Mesendoderm (in vitro differentiated cells): ENCODE data around the gene ADCYAP1R1.

Source experiments
- DNase-seq: peaks from one replicate; pipeline ENCODE4 v3.0.0; 2013
- H2AK5ac ChIP-seq: 2 replicates; pipeline ENCODE4 v1.6.1; 2013; ENCODE audit warnings: low read length, inconsistent platforms
- H2BK120ac ChIP-seq: 2 replicates; pipeline ENCODE4 v1.6.1; 2013; ENCODE audit warnings: low read depth, mild to moderate bottlenecking, low read length, moderate library complexity, mixed read lengths
- H2BK15ac ChIP-seq: replicated peaks from 2 replicates; pipeline ENCODE4 v1.6.1; 2013; ENCODE audit warnings: low read depth, mild to moderate bottlenecking, moderate library complexity
- H2BK5ac ChIP-seq: 2 replicates; pipeline ENCODE4 v1.6.1; 2013; ENCODE audit warnings: low read length, inconsistent platforms
- H3K18ac ChIP-seq: 2 replicates; pipeline ENCODE4 v1.6.1; 2013; ENCODE audit warnings: mild to moderate bottlenecking, low read length, mixed read lengths
- H3K23ac ChIP-seq: one replicate; pipeline ENCODE4 v1.6.1; 2013; ENCODE audit warnings: low read length
- H3K27ac ChIP-seq: 2 replicates; pipeline ENCODE4 v1.5.1; 2013; ENCODE audit warnings: low read depth, mild to moderate bottlenecking, inconsistent platforms, low read length, moderate library complexity
- H3K27me3 ChIP-seq: 2 replicates; pipeline ENCODE4 v1.6.1; 2013; ENCODE audit warnings: low read length, control low read depth, mild to moderate bottlenecking, inconsistent platforms; ENCODE audit not compliant: insufficient read depth, poor library complexity
- H3K36me3 ChIP-seq: 2 replicates; pipeline ENCODE4 v1.6.1; 2013; ENCODE audit warnings: low read length, inconsistent platforms; ENCODE audit not compliant: control insufficient read depth, insufficient read depth
- H3K4ac ChIP-seq: one replicate; pipeline ENCODE4 v1.6.1; 2013; ENCODE audit warnings: low read depth, mild to moderate bottlenecking, low read length, moderate library complexity
- H3K4me1 ChIP-seq: 2 replicates; pipeline ENCODE4 v1.6.1; 2013; ENCODE audit warnings: low read depth, low read length, inconsistent platforms; ENCODE audit not compliant: control insufficient read depth
- H3K4me2 ChIP-seq: 2 replicates; pipeline ENCODE4 v1.6.1; 2013; ENCODE audit warnings: low read length
- H3K4me3 ChIP-seq: 2 replicates; pipeline ENCODE4 v1.5.1; 2013; ENCODE audit warnings: mild to moderate bottlenecking, low read length
- H3K56ac ChIP-seq: one replicate; pipeline ENCODE4 v1.6.1; 2013; ENCODE audit warnings: low read length
- H3K79me1 ChIP-seq: 2 replicates; pipeline ENCODE4 v1.6.1; 2013; ENCODE audit warnings: low read length, inconsistent platforms
- H3K79me2 ChIP-seq: 2 replicates; pipeline ENCODE4 v1.6.1; 2013; ENCODE audit warnings: mild to moderate bottlenecking, low read length; ENCODE audit not compliant: control insufficient read depth, insufficient read depth
- H3K9ac ChIP-seq: 2 replicates; pipeline ENCODE4 v1.6.1; 2013; ENCODE audit warnings: low read length, inconsistent platforms
- H4K5ac ChIP-seq: one replicate; pipeline ENCODE4 v1.6.1; 2013; ENCODE audit warnings: low read length
- H4K8ac ChIP-seq: one replicate; pipeline ENCODE4 v1.6.1; 2013; ENCODE audit warnings: low read depth, mild to moderate bottlenecking, control low read depth, low read length, moderate library complexity
- WGBS: extraction: QIAGEN DNeasy Blood & Tissue Kit; methylation state at CpG from one replicate; pipeline ENCODE4 v1.1.7; 2013; ENCODE audit warnings: low lambda C conversion rate, missing lambda C conversion rate; ENCODE audit not compliant: insufficient coverage; ENCODE audit errors: extremely low coverage; 5-methylcytosine and 5-hydroxymethylcytosine counted together

The ADCYAP1R1 gene

GRCh38 chr7:31028417-31028992 is 23.6 kb upstream of the ADCYAP1R1 start:
- Histone ChIP-seq H4K8ac (no peak overlapping the region), H4K5ac (no peak overlapping the region), H2AK5ac (no peak overlapping the region), H3K4me2 (no peak overlapping the region), H3K4me3 (no peak overlapping the region), H2BK5ac (no peak overlapping the region), H3K36me3 (no peaks in the 10 kb centered on the region), H3K4me1 (no peaks in the 10 kb centered on the region), H2BK120ac (no peak overlapping the region), H3K4ac (no peak overlapping the region), H3K23ac (no peak overlapping the region), H3K79me1 (no peaks in the 10 kb centered on the region), H3K27me3 (no peaks in the 10 kb centered on the region), H2BK15ac (no peak overlapping the region), H3K56ac (no peak overlapping the region), H3K79me2 (no peaks in the 10 kb centered on the region), H3K9ac (no peak overlapping the region), H3K27ac (no peak overlapping the region), H3K18ac (no peak overlapping the region)
- no CpG with 5 or more reads among the region's 18 CpGs for WGBS
- no peak for DNase-seq

GRCh38 chr7:31029251-31030042 is 22.7 kb upstream of the ADCYAP1R1 start:
- H2BK120ac ChIP-seq = no peak overlapping the region
- H3K4me1 ChIP-seq = no peaks in the 10 kb centered on the region
- no peaks in the 10 kb centered on the region for H3K79me2 ChIP-seq
- H2BK5ac ChIP-seq = no peak overlapping the region
- no peak overlapping the region for H3K4ac ChIP-seq
- no peak overlapping the region for H2AK5ac ChIP-seq
- H3K4me3 ChIP-seq = no peak overlapping the region
- no CpG with 5 or more reads among the region's 7 CpGs for WGBS
- no peak overlapping the region for H3K9ac ChIP-seq
- H3K27me3 ChIP-seq = no peaks in the 10 kb centered on the region
- no peak for DNase-seq
- no peaks in the 10 kb centered on the region for H3K79me1 ChIP-seq
- H3K27ac ChIP-seq = no peak overlapping the region
- no peak overlapping the region for H2BK15ac ChIP-seq
- H3K36me3 ChIP-seq = no peaks in the 10 kb centered on the region
- no peak overlapping the region for H4K5ac ChIP-seq
- H3K23ac ChIP-seq = no peak overlapping the region
- no peak overlapping the region for H3K56ac ChIP-seq
- no peak overlapping the region for H3K18ac ChIP-seq
- no peak overlapping the region for H3K4me2 ChIP-seq
- no peak overlapping the region for H4K8ac ChIP-seq

- Histone ChIP-seq H2BK5ac (no peak overlapping the region), H3K4ac (no peak overlapping the region), H3K79me2 (no peaks in the 10 kb centered on the region), H3K27me3 (no peaks in the 10 kb centered on the region), H3K4me1 (no peaks in the 10 kb centered on the region), H3K36me3 (no peaks in the 10 kb centered on the region), H4K8ac (no peak overlapping the region), H3K4me2 (no peak overlapping the region), H3K23ac (no peak overlapping the region), H3K56ac (no peak overlapping the region), H3K27ac (no peak overlapping the region), H2AK5ac (no peak overlapping the region), H3K9ac (no peak overlapping the region), H2BK120ac (no peak overlapping the region), H3K4me3 (no peak overlapping the region), H4K5ac (no peak overlapping the region), H2BK15ac (no peak overlapping the region), H3K18ac (no peak overlapping the region), H3K79me1 (no peaks in the 10 kb centered on the region)
- WGBS = no CpG with 5 or more reads among the region's 5 CpGs
- DNase-seq = no peak
These were observed 18.3 kb upstream of the ADCYAP1R1 start for GRCh38 chr7:31033674-31034300.

- Histone ChIP-seq H3K36me3 (no peaks in the 10 kb centered on the region), H3K27me3 (no peaks in the 10 kb centered on the region), H3K23ac (no peak overlapping the region), H3K4ac (no peak overlapping the region), H4K8ac (no peak overlapping the region), H3K27ac (no peak overlapping the region), H3K9ac (no peak overlapping the region), H2BK5ac (no peak overlapping the region), H3K79me2 (no peaks in the 10 kb centered on the region), H3K18ac (no peak overlapping the region), H3K4me1 (no peaks in the 10 kb centered on the region), H2BK15ac (no peak overlapping the region), H2BK120ac (no peak overlapping the region), H3K4me2 (no peak overlapping the region), H3K79me1 (no peaks in the 10 kb centered on the region), H2AK5ac (no peak overlapping the region), H3K56ac (no peak overlapping the region), H3K4me3 (no peak overlapping the region), H4K5ac (no peak overlapping the region)
- no CpG with 5 or more reads among the region's 3 CpGs for WGBS
- DNase-seq = no peak
These were observed 15.2 kb upstream of the ADCYAP1R1 start for GRCh38 chr7:31036924-31037323.

GRCh38 chr7:31043051-31043471 is 9.0 kb upstream of the ADCYAP1R1 start:
- Histone ChIP-seq H3K9ac (no peak overlapping the region), H3K79me2 (no peaks in the 10 kb centered on the region), H3K36me3 (no peaks in the 10 kb centered on the region), H3K4me1 (no peaks in the 10 kb centered on the region), H3K27ac (no peak overlapping the region), H3K79me1 (no peaks in the 10 kb centered on the region), H3K27me3 (no peaks in the 10 kb centered on the region), H3K18ac (no peak overlapping the region), H4K8ac (no peak overlapping the region), H2AK5ac (no peak overlapping the region), H3K4me3 (no peak overlapping the region), H3K4me2 (no peak overlapping the region), H3K4ac (no peak overlapping the region), H2BK15ac (no peak overlapping the region), H2BK5ac (no peak overlapping the region), H3K56ac (no peak overlapping the region), H2BK120ac (no peak overlapping the region), H3K23ac (no peak overlapping the region), H4K5ac (no peak overlapping the region)
- peak; percentile 76 for DNase-seq
- no CpG with 5 or more reads among the region's 9 CpGs for WGBS
